ENCODE data around the gene TRAF3.
A peak's percentile ranks its signal among the peaks of the same experiment; 100 is the strongest.
"Not testable (repeated sequence)": the region's sequence is repeated elsewhere in the genome, so short reads cannot be mapped to it uniquely, and the experiment has no call there.

Gene TRAF3

DNA sequence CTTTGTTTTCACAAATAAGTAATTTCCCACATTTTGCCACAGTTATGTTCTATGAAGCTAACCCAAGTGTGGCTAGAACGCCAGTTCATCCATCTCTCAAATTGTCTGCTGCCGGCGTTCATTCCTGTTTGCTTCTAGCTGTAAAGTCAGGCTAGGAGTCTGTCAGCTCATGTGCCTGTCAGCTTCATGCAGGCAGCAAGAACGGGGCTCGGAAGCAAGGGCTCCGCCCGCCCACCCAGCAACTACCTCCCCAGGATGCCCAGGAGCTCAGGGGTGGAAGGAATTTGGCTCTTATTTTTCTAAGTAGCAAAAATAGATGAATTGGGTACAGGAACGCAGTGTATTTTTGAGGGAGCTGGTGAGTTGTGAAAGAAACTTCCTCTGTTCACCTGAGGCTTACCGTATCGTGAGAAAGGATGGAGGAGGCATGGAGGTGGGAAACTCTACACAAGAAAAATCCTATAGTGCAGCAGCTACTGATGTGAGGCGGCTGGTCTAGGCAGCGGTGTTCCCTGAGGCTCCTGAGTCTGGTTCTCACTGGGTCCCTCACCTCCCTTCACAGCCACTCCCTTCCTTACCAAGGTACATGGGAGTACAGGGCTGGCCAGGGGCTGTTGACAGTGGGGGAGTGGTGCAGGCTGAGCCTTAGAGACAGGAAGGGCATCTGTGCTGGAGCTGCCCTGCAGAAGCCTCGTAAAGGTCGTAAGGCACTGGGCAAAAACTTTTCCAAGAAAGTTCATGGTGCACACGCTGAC lies 90.8 kb downstream of the TRAF3 start:
- DNase-seq, result no peak

DNA sequence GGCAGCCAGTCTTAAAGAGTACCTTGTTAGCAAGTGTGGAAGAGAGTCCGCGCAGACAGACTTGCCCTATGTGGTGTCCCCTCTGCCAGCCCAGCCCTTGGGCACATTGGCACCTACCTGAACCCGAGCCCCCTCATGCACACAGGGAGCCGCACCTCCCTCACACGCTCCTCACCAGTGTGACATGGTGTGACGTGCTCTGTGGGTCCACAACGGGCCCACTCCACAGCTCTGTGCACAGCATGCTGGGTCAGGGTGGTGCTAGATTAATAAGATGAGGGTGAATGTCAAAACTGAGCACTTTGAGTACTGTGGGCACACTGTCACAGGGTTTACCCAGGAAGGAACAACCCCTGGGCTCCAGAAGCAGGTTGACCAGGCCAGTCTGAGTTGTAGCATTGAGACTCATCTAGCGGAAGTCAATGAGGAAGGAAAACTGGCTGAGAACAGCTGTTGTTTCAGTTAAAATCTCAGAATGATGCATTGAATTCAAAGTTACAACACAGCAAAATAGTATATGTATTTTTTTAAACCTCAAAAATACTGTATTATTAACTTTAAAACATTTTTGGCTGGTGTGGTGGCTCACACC lies 91.8 kb downstream of the TRAF3 start:
- no peak for DNase-seq

- DNase-seq, result no peak
These were observed 93.0 kb downstream of the TRAF3 start for GRCh38 chr14:102870246-102870645.

GRCh38 chr14:102870994-102871831 lies 94.0 kb downstream of the TRAF3 start:
- DNase-seq, result no peak

- DNase-seq, result no peak
These were observed 94.8 kb downstream of the TRAF3 start for GRCh38 chr14:102872020-102872419.

DNA sequence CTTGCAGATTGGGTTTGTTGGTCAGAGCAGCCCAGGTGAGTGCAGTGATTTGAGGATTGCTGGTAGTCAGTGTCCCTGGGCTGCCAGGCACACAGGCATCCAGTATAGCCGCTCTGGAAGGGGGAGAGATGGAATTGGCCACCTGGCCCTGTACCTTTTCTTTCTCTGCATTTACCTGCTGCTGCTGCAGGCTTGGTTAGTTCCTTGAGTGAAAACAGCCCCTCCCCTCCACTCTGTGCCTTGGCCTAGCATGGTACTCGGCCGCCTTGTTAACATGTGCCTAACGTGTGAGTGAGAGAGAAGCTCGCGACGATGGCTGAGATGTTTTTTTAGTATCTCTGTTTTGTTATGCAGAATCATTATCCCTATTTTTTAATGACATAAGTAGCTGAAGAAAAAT lies 95.9 kb downstream of the TRAF3 start:
- no peak for DNase-seq

GRCh38 chr14:102873546-102874061 lies 96.4 kb downstream of the TRAF3 start:
- no peak for DNase-seq

GRCh38 chr14:102875652-102876051 lies 98.4 kb downstream of the TRAF3 start:
- DNase-seq, result no peak

DNA sequence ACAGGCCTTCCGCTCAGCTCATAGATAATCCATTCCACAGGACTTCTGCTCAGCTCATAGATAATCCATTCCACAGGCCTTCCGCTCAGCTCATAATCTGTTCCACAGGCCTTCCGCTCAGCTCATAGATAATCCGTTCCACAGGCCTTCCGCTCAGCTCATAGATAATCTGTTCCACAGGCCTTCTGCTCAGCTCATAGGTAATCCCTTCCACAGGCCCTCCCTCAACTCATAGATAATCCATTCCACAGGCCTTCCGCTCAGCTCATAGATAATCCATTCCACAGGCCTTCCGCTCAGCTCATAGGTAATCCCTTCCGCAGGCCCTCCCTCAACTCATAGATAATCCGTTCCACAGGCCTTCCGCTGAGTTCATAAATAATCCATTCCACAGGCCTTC lies 100.3 kb downstream of the TRAF3 start:
- DNase-seq, result not testable (repeated sequence)

GRCh38 chr14:102878174-102878969 lies 101.1 kb downstream of the TRAF3 start:
- no peak for DNase-seq

GRCh38 chr14:102878970-102879460 lies 101.8 kb downstream of the TRAF3 start:
- no peak for DNase-seq

DNA sequence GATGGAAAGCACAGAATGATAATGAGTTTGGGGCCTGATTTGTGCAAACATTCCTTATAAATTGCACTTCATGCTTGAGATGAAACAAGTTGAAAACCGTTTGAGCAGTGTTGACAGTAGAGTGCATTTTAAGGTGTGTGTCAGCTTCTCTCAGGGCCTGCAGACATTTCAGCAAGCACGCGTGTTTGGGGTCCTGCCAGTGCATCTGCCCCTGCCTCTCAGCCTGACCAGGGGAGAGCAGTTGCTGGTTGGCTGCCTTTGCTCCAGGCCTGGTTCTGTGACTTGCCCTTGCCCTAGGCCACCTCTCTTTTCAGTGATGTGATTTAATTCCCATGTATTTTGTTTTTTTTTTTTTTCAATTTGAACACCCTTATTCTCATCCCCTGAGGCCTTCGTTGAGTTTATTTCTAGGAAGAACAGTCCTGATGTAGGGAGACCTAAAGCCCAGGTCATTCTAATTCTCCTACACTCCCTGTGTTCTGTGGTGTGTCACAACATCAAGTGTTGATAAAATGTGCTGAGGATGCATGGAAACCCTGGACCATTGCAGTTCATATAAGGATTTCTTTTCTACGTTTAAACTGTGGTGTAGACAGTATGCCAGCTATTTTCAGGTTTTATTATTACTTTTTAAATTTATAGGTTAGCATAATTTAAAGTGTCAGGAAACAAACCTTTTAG lies 105.1 kb downstream of the TRAF3 start:
- DNase-seq, result no peak

DNA sequence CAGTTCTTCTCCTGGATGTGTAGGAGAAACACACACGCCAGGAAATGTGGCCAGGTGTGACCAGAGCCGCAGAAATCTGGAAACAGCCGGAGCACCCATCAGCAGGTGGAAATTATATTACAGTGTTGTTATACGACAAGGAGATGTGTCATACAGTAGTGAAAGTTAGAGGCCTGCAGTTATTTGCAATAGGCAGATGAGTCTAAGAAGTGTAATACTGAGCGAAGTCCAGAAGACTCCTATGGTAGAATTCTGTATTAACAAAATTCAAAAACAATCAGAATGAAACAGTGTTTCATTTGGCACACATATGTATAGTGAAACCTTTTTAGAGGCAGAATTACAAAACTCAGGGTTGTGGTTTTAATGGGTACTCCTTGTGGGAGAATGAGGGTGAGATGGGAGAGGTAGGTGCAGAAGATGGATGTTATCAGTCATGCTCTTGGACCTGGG lies 105.9 kb downstream of the TRAF3 start:
- DNase-seq, result peak; percentile 80

GRCh38 chr14:102883554-102883953 lies 106.3 kb downstream of the TRAF3 start:
- no peak for DNase-seq

- no peak for DNase-seq
These were observed 108.6 kb downstream of the TRAF3 start for GRCh38 chr14:102885737-102886447.

- no peak for DNase-seq
These were observed 111.5 kb downstream of the TRAF3 start for GRCh38 chr14:102888748-102889147.

DNA sequence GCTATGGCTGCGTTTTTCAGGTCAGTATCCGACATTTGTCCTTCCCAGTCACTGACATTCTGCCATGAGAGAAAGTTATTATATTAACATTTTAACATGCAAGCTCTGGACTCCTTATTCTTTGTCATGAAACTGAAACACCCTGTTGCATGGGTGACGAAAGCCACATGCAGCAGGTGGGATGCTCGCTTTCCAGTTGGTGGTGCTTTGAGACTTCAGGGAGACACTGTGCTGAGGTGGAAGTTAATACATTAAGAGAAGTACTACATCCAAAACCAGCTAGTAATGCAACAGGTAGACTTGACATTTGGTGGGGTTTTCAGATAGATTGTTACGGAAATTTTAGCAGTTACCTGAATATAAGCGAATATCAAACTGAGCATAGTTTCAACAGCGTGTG lies 112.4 kb downstream of the TRAF3 start:
- no peak for DNase-seq

- no peak for DNase-seq
These were observed 113.9 kb downstream of the TRAF3 start for GRCh38 chr14:102891111-102891510.

GRCh38 chr14:102891556-102891955 lies 114.3 kb downstream of the TRAF3 start:
- DNase-seq, result no peak

DNA sequence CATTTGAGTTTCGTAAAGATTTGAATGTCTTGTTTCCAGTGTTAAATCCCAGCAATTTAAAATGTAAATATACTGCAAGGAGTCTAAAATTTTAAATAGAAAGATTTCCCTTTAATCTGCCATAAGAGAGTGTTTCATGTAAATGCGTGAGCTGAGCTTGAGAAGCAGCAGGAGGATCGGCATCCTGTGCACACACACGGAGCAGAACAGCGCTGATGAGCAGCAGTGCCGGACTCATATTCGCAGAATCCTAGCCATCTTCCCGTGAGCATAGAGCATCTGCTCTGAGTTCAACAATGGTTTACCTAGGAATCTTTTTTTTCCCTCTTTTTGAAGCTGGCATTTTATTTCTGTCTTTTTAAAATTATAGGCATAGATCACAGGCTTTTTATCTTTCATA lies 115.4 kb downstream of the TRAF3 start:
- no peak for DNase-seq

DNA sequence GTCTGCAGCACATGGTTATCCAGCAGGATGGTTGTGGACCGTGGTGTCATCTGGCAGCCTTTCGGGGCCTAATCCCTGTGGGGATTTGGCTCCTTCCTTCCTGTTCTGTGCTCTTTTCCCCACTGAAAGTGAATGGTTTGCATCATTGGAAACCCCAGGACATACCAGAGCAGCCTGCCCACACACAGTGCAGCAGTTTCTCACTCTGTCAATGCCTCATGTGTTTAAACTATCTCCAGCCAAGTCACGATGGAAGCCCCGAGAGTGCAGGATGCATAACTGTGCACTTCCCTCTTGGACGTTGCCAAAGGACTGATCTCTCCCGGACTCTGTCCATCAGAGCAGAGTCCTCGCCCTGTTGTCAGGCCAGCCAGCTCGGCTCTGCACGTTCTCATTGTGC lies 116.2 kb downstream of the TRAF3 start:
- DNase-seq, result no peak

Data from activated CD4-positive, alpha-beta T cell treated with anti-CD3 and anti-CD28 coated beads, Interleukin-10, Interleukin-2, amounts not matched to agents 100 ng/mL and 50 ng/mL, durations not matched to agents 16 hours and 8 hours (primary cell).